GM12878 (cell line): ENCODE results near the gene AGO4. TPM values are rescaled to one million over a fixed set of nuclear protein-coding genes. Genes with fewer than 3 reads are reported as not detected.

ENCODE experiments used
- ATAC-seq: fragments of 200-7000 bp; cut with Tn5 transposase; 3 replicates; pipeline ENCODE4 v1.9.1; 2020; ENCODE audit warnings: mild to moderate bottlenecking, moderate library complexity
- BruUV-seq: library from RNA; stranded (reverse); fragments of 400-500 nt; replicated peaks from 2 replicates; lab custom pipeline; 2021; lab: Mats Ljungman, UMichigan
- CTCF ChIA-PET: fragments of 300-600 bp; sonication (Branson Sonifier 250); formaldehyde crosslinking; extraction: SDS; loops from one replicate; lab custom pipeline; 2021; ENCODE audit warnings: inconsistent platforms; lab: Yijun Ruan, JAX
- POLR2A ChIA-PET: fragments of 350-600 bp; formaldehyde crosslinking; extraction: SDS; loops from one replicate; lab custom pipeline; 2021; ENCODE audit warnings: inconsistent platforms; lab: Charles Lee
- RAD21 ChIA-PET: fragments of 300-600 bp; sonication (Branson Sonifier 250); formaldehyde crosslinking; loops from one replicate; lab custom pipeline; 2023; ENCODE audit warnings: antibody characterized with exemption; ENCODE audit not compliant: unreplicated experiment; lab: Charles Lee
- SMC1A ChIA-PET: fragments of 300-600 bp; sonication (Branson Sonifier 250); formaldehyde crosslinking; loops from one replicate; lab custom pipeline; 2023; ENCODE audit not compliant: unreplicated experiment, uncharacterized antibody; lab: Charles Lee
- DNase-seq: peaks from one replicate; pipeline ENCODE4 v3.0.0-alpha.2; 2011; ENCODE audit warnings: low read depth, low spot score
- FAIRE-seq: peaks from 3 replicates; lab custom pipeline; 2011; peaks lifted over from hg19 to GRCh38; lab: Jason Lieb, UNC
- H2AFZ ChIP-seq: 2 replicates; pipeline ENCODE4 v1.6.0; 2011; ENCODE audit warnings: low read depth, low read length, control low read depth; ENCODE audit not compliant: control insufficient read depth
- H3K27ac ChIP-seq: 2 replicates; pipeline ENCODE4 v1.5.1; 2011; ENCODE audit warnings: control low read depth; ENCODE audit not compliant: control insufficient read depth, insufficient read depth
- H3K27me3 ChIP-seq, 2 experiments: replicated peaks in 1 of 2; 2 replicates each; pipeline versions ENCODE4 v1.6.0 to v1.6.1; 2011; ENCODE audit warnings: low read length in 1 of 2; ENCODE audit not compliant: control insufficient read depth in 2 of 2, insufficient read depth in 2 of 2
- H3K36me3 ChIP-seq, 2 experiments: 2 replicates each; pipeline ENCODE4 v1.5.1; 2011; ENCODE audit warnings: low read length in 1 of 2; ENCODE audit not compliant: control insufficient read depth in 2 of 2, insufficient read depth in 2 of 2
- H3K4me1 ChIP-seq: 2 replicates; pipeline ENCODE4 v1.6.1; 2011; ENCODE audit warnings: mild to moderate bottlenecking, low read length, moderate library complexity, mixed read lengths; ENCODE audit not compliant: control insufficient read depth, insufficient read depth
- H3K4me2 ChIP-seq: 2 replicates; pipeline ENCODE4 v1.6.0; 2011; ENCODE audit warnings: control low read depth; ENCODE audit not compliant: control insufficient read depth, insufficient read depth
- H3K4me3 ChIP-seq: fragments of 200-600 bp; sonication (generic); 2 replicates; pipeline ENCODE4 v1.5.1; 2016
- H3K79me2 ChIP-seq: 2 replicates; pipeline ENCODE4 v1.6.0; 2011; ENCODE audit warnings: low read length; ENCODE audit not compliant: control insufficient read depth, insufficient read depth
- H3K9ac ChIP-seq: 2 replicates; pipeline ENCODE4 v1.8.0; 2011; ENCODE audit warnings: low read length, control low read depth, mixed read lengths; ENCODE audit not compliant: control insufficient read depth, insufficient read depth
- H3K9me3 ChIP-seq: replicated peaks from 3 replicates; pipeline ENCODE4 v1.5.1; 2011; ENCODE audit warnings: mild to moderate bottlenecking, low read length; ENCODE audit not compliant: control insufficient read depth, insufficient read depth
- H4K20me1 ChIP-seq: 2 replicates; pipeline ENCODE4 v1.6.0; 2011; ENCODE audit not compliant: control insufficient read depth, insufficient read depth
- BMI1 ChIP-seq: fragments of 450-650 bp; IDR thresholded peaks from 2 replicates; pipeline ENCODE4 v1.6.1; 2016; ENCODE audit warnings: mild to moderate bottlenecking, moderate library complexity, borderline replicate concordance
- CHD2 ChIP-seq: IDR thresholded peaks from 2 replicates; pipeline ENCODE4 v1.6.1; 2011; ENCODE audit warnings: low read depth, low read length, improper control_type of control experiment, borderline replicate concordance
- EGR1 ChIP-seq, 2 experiments: IDR thresholded peaks; 1 replicate in 1 of 2; 2 replicates in 1 of 2; pipeline ENCODE4 v1.6.1; 2011 to 2012; ENCODE audit warnings: low read depth in 2 of 2, low read length in 2 of 2, borderline replicate concordance in 1 of 2, mild to moderate bottlenecking in 1 of 2, moderate library complexity in 1 of 2
- ETV6 ChIP-seq, 2 experiments: fragments of 450-650 bp in 1 of 2; IDR thresholded peaks in 1 of 2; conservative IDR thresholded peaks in 1 of 2; 2 replicates each; pipeline ENCODE4 v1.6.1; 2014; ENCODE audit warnings: antibody characterized with exemption in 1 of 2, borderline replicate concordance in 1 of 2, low read depth in 1 of 2, mild to moderate bottlenecking in 1 of 2, moderate library complexity in 1 of 2
- NR2C2 ChIP-seq: IDR thresholded peaks from 2 replicates; pipeline ENCODE4 v1.6.1; 2011; ENCODE audit warnings: borderline replicate concordance, low read depth; ENCODE audit not compliant: control insufficient read depth, insufficient read length
- SMC3 ChIP-seq: IDR thresholded peaks from 2 replicates; pipeline ENCODE4 v1.6.1; 2011; ENCODE audit warnings: low read length, improper control_type of control experiment, borderline replicate concordance
- STAT1 ChIP-seq: fragments of 450-650 bp; conservative IDR thresholded peaks from 2 replicates; pipeline ENCODE4 v1.6.1; 2014; ENCODE audit warnings: antibody characterized with exemption, mild to moderate bottlenecking
- ZNF274 ChIP-seq: IDR thresholded peaks from one replicate; pipeline ENCODE4 v1.8.0; 2011; ENCODE audit not compliant: insufficient read length, insufficient read depth
- WGBS: methylation state at CpG from one replicate; pipeline ENCODE4 v1.1.6; 2016; ENCODE audit warnings: low lambda C conversion rate; ENCODE audit not compliant: insufficient replicate concordance, insufficient coverage; ENCODE audit errors: missing lambda C conversion rate; 5-methylcytosine and 5-hydroxymethylcytosine counted together
- in situ Hi-C: fragments of 300-500 bp; cut with MboI; formaldehyde crosslinking; loops from 9 replicates; pipeline ENCODE4 v1.14.3; 2018; ENCODE audit warnings: mixed read lengths
- intact Hi-C: fragments of 100-400 bp; cut with micrococcal nuclease; formaldehyde crosslinking; loops from one replicate; pipeline ENCODE4 v1.14.2; 2022; ENCODE audit not compliant: unreplicated experiment
- polyA plus RNA-seq, 11 experiments: library from polyadenylated mRNA; depleted of rRNA in 4 of 11; unstranded in 6 of 11; stranded (reverse) in 5 of 11; fragments of >200 nt; fragmentation: Nextera tagmentation in 4 of 11; fragmentation: Illumina TruSeq in 1 of 11; extraction: Ambion mirVana in 4 of 11; extraction: Trizol in 1 of 11; gene quantifications; 1 replicate in 1 of 11; 2 replicates in 10 of 11; pipeline versions ENCODE4 v1.2.1 to v1.2.3, GENCODE V29; 2011 to 2016; ENCODE audit warnings: inconsistent platforms in 2 of 11, missing spikeins in 2 of 11, low read depth in 1 of 11
- total RNA-seq, 4 experiments: library from RNA; depleted of rRNA in 3 of 4; stranded (reverse); fragments of >200 nt in 3 of 4; fragmentation: Illumina TruSeq in 1 of 4; extraction: Trizol in 1 of 4; gene quantifications; 2 replicates each; pipeline versions ENCODE4 v1.2.1 to v1.2.3, GENCODE V29; 2013 to 2021
- TF ChIP-seq, protein P1 (sequence below): fragments of 450-650 bp; IDR thresholded peaks from 2 replicates; pipeline ENCODE4 v1.6.1; 2016; ENCODE audit warnings: mild to moderate bottlenecking
- TF ChIP-seq, protein P2 (sequence below): IDR thresholded peaks from 2 replicates; pipeline ENCODE4 v1.6.1; 2012; ENCODE audit warnings: low read depth, low read length, improper control_type of control experiment
- TF ChIP-seq, protein P3 (sequence below): IDR thresholded peaks from 2 replicates; pipeline ENCODE4 v1.6.1; 2012; ENCODE audit warnings: mild to moderate bottlenecking, low read depth, low read length
- TF ChIP-seq, protein P4 (sequence below): IDR thresholded peaks from 2 replicates; pipeline ENCODE4 v1.6.1; 2011; ENCODE audit warnings: borderline replicate concordance, low read depth, mild to moderate bottlenecking, moderate library complexity, mixed read lengths, low read length; ENCODE audit not compliant: insufficient read depth; ENCODE audit errors: extremely low read length
- TF ChIP-seq, protein P5 (sequence below): fragments of 450-650 bp; IDR thresholded peaks from 2 replicates; pipeline ENCODE4 v1.6.1; 2017; ENCODE audit warnings: mild to moderate bottlenecking

AGO4 gene
- total and polyA plus RNA-seq, 10 of the 15 experiments (the other 5 are each of a cell fraction or from before 2014, with no cell fraction given): 1.2 to 7.9 (median 3.2) TPM

DNA sequence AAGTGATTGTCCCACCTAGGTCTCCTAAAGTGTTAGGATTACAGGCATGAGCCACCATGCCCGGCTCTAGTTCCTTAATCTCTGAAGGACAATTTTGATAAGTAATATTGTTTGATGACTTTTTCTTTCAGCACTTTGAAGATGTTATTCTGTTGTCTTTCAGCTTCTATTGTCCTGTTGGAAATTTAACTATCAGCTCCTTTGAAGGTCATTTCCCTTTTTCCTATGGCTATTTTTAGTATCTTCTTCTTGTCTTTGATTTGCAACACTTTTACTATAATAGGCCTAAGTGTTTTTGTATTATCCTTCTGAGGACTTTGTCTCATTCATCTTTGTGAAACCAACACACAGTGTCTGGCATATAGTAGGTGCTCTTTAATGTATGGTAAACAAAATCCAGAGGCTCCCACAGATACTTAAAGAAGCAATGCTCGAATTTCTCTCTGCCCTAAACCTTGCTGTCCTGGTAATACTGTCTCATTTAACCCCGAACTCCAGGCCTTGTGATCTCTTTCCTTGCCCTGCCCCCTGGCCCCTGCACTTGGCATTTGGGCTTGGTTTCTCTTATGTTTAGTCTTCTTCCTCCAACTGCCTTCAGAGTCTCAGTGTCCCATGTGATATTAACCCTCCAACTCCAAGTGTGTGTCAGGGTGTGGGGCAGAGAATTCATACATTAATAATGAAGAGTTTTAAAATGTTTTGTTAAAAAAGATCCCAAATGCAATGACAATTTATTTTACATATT, 56.2 kb downstream of the AGO4 start (continued):
- TF ChIP-seq, protein P1, sequence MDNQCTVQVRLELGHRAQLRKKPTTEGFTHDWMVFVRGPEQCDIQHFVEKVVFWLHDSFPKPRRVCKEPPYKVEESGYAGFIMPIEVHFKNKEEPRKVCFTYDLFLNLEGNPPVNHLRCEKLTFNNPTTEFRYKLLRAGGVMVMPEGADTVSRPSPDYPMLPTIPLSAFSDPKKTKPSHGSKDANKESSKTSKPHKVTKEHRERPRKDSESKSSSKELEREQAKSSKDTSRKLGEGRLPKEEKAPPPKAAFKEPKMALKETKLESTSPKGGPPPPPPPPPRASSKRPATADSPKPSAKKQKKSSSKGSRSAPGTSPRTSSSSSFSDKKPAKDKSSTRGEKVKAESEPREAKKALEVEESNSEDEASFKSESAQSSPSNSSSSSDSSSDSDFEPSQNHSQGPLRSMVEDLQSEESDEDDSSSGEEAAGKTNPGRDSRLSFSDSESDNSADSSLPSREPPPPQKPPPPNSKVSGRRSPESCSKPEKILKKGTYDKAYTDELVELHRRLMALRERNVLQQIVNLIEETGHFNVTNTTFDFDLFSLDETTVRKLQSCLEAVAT: no peak
- TF ChIP-seq ETV6 (conservative IDR thresholded peaks at IDR 0.05 in 1 of 2, IDR thresholded peaks at IDR 0.05 in 1 of 2; ENCODE audit: borderline replicate concordance in 1 of 2, low read depth in 1 of 2) (no peak), ZNF274 (no peak)
- TF ChIP-seq, protein P2, sequence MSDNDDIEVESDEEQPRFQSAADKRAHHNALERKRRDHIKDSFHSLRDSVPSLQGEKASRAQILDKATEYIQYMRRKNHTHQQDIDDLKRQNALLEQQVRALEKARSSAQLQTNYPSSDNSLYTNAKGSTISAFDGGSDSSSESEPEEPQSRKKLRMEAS: no peak

DNA sequence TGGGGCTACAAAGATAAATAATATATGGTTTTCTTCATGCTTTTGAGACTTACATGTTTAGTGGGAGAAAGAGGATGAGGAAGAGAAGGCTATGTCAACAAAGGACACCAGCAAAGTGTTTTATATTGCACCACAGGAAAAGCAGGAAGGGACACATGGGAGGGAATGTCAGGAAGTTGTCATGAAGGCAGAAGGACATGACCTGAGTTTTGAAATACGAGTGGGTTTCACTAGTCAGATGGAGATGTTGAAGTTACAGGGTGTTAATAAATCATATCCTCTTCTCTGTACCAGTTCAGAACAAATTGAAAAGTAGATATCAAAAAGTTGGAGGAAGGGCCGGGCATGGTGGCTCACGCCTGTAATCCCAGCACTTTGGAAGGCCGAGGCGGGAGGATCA, 57.0 kb downstream of the AGO4 start:
- Histone ChIP-seq H3K4me1 (no peaks in the 10 kb centered on the region), H3K36me3 (no peaks in the 10 kb centered on the region), H2AFZ (no peak overlapping the region), H3K4me3 (no peak overlapping the region), H3K27me3 (no peaks in the 10 kb centered on the region), H3K4me2 (no peak overlapping the region), H3K27ac (no peak overlapping the region), H4K20me1 (no peaks in the 10 kb centered on the region), H3K79me2 (no peaks in the 10 kb centered on the region), H3K9ac (no peak overlapping the region), H3K9me3 (no peaks in the 10 kb centered on the region)
- no peak for ATAC-seq
- no TSS peak for BruUV-seq
- DNase-seq: no peak
- no peak for FAIRE-seq
- ChIA-PET SMC1A (no interaction called here), CTCF (no interaction called here), POLR2A (no interaction called here), RAD21 (no interaction called here)
- 89% methylated on average over 5 of the region's 5 CpGs for WGBS
- intact Hi-C loops: no loop called here
- in situ Hi-C loops: no loop called here
- TF ChIP-seq SMC3: no peak
- TF ChIP-seq, protein P3, sequence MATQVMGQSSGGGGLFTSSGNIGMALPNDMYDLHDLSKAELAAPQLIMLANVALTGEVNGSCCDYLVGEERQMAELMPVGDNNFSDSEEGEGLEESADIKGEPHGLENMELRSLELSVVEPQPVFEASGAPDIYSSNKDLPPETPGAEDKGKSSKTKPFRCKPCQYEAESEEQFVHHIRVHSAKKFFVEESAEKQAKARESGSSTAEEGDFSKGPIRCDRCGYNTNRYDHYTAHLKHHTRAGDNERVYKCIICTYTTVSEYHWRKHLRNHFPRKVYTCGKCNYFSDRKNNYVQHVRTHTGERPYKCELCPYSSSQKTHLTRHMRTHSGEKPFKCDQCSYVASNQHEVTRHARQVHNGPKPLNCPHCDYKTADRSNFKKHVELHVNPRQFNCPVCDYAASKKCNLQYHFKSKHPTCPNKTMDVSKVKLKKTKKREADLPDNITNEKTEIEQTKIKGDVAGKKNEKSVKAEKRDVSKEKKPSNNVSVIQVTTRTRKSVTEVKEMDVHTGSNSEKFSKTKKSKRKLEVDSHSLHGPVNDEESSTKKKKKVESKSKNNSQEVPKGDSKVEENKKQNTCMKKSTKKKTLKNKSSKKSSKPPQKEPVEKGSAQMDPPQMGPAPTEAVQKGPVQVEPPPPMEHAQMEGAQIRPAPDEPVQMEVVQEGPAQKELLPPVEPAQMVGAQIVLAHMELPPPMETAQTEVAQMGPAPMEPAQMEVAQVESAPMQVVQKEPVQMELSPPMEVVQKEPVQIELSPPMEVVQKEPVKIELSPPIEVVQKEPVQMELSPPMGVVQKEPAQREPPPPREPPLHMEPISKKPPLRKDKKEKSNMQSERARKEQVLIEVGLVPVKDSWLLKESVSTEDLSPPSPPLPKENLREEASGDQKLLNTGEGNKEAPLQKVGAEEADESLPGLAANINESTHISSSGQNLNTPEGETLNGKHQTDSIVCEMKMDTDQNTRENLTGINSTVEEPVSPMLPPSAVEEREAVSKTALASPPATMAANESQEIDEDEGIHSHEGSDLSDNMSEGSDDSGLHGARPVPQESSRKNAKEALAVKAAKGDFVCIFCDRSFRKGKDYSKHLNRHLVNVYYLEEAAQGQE: no peak
- TF ChIP-seq STAT1: no peak
- TF ChIP-seq NR2C2: no peak
- TF ChIP-seq EGR1 (IDR thresholded peaks at IDR 0.05; ENCODE audit: borderline replicate concordance in 1 of 2, low read depth in 2 of 2, low read length in 2 of 2): no peak
- TF ChIP-seq CHD2: no peak
- TF ChIP-seq, protein P4, sequence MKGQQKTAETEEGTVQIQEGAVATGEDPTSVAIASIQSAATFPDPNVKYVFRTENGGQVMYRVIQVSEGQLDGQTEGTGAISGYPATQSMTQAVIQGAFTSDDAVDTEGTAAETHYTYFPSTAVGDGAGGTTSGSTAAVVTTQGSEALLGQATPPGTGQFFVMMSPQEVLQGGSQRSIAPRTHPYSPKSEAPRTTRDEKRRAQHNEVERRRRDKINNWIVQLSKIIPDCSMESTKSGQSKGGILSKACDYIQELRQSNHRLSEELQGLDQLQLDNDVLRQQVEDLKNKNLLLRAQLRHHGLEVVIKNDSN: no peak
- TF ChIP-seq BMI1: no peak
- TF ChIP-seq, protein P5, sequence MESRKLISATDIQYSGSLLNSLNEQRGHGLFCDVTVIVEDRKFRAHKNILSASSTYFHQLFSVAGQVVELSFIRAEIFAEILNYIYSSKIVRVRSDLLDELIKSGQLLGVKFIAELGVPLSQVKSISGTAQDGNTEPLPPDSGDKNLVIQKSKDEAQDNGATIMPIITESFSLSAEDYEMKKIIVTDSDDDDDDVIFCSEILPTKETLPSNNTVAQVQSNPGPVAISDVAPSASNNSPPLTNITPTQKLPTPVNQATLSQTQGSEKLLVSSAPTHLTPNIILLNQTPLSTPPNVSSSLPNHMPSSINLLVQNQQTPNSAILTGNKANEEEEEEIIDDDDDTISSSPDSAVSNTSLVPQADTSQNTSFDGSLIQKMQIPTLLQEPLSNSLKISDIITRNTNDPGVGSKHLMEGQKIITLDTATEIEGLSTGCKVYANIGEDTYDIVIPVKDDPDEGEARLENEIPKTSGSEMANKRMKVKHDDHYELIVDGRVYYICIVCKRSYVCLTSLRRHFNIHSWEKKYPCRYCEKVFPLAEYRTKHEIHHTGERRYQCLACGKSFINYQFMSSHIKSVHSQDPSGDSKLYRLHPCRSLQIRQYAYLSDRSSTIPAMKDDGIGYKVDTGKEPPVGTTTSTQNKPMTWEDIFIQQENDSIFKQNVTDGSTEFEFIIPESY: no peak
